Measurements from ENCODE around the gene ANKS1A. TPM values are rescaled to one million over a fixed set of nuclear protein-coding genes. Genes with fewer than 3 reads are reported as not detected.
"Not testable (repeated sequence)": the region's sequence is repeated elsewhere in the genome, so short reads cannot be mapped to it uniquely, and the experiment has no call there.

ANKS1A gene
- total RNA-seq, 2 donors from 2014 or later, result 34.9 to 36.4 TPM

- no peak overlapping the region for H3K9ac ChIP-seq (ENCODE audit: extremely low read depth, low read length, poor library complexity, severe bottlenecking)
- WGBS, 2 experiments (ENCODE audit: insufficient coverage in 1 of 2, insufficient read length in 1 of 2), result 85 to 94% methylated on average over 5 of the region's 5 CpGs
- no peak overlapping the region for H3K27ac Mint-ChIP-seq
Measured at GRCh38 chr6:35099116-35099515, 210.1 kb downstream of the ANKS1A start.

GRCh38 chr6:35105078-35105477, 216.0 kb downstream of the ANKS1A start:
- Histone ChIP-seq H3K27me3 (ENCODE audit: control insufficient read depth, insufficient read depth, low read length, poor library complexity, severe bottlenecking) (no peaks in the 10 kb centered on the region), H3K9me3 (ENCODE audit: control insufficient read depth, low read length) (peaks cover under 1% of the 10 kb centered on the region), H3K4me3 (ENCODE audit: low read length) (no peak overlapping the region), H3K36me3 (ENCODE audit: control insufficient read depth, insufficient read depth, low read length) (no peaks in the 10 kb centered on the region), H3K4me1 (ENCODE audit: control insufficient read depth, insufficient read depth, low read length) (no peaks in the 10 kb centered on the region), H3K27ac (ENCODE audit: low read depth, low read length) (no peak overlapping the region), H3K9ac (ENCODE audit: extremely low read depth, low read length, poor library complexity, severe bottlenecking) (no peak overlapping the region)
- WGBS, 2 experiments (ENCODE audit: insufficient coverage in 1 of 2, insufficient read length in 1 of 2), result 94 to 100% methylated on average over 1 to 3 of the region's 3 CpGs
- DNase-seq, result no peak
- no peak overlapping the region for H3K4me3 Mint-ChIP-seq
- peaks cover 12% of the 10 kb centered on the region for H3K9me3 Mint-ChIP-seq
- H3K4me1 Mint-ChIP-seq, result peaks cover 8% of the 10 kb centered on the region
- H3K27ac Mint-ChIP-seq, result no peak overlapping the region
- TF ChIP-seq, protein P1, sequence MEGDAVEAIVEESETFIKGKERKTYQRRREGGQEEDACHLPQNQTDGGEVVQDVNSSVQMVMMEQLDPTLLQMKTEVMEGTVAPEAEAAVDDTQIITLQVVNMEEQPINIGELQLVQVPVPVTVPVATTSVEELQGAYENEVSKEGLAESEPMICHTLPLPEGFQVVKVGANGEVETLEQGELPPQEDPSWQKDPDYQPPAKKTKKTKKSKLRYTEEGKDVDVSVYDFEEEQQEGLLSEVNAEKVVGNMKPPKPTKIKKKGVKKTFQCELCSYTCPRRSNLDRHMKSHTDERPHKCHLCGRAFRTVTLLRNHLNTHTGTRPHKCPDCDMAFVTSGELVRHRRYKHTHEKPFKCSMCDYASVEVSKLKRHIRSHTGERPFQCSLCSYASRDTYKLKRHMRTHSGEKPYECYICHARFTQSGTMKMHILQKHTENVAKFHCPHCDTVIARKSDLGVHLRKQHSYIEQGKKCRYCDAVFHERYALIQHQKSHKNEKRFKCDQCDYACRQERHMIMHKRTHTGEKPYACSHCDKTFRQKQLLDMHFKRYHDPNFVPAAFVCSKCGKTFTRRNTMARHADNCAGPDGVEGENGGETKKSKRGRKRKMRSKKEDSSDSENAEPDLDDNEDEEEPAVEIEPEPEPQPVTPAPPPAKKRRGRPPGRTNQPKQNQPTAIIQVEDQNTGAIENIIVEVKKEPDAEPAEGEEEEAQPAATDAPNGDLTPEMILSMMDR (conservative IDR thresholded peaks at IDR 0.05), result no peak
- H3K27me3 Mint-ChIP-seq (ENCODE audit: insufficient read depth), result no peaks in the 10 kb centered on the region
- peaks cover 1% of the 10 kb centered on the region for H3K36me3 Mint-ChIP-seq (ENCODE audit: low read depth)

More at GRCh38 chr6:35099116-35099515, 210.1 kb downstream of the ANKS1A start:
- Histone ChIP-seq H3K4me1 (ENCODE audit: control insufficient read depth, insufficient read depth, low read length) (no peaks in the 10 kb centered on the region), H3K4me3 (ENCODE audit: low read length) (no peak overlapping the region), H3K9me3 (ENCODE audit: control insufficient read depth, low read length) (peaks cover 5% of the 10 kb centered on the region), H3K27me3 (ENCODE audit: control insufficient read depth, insufficient read depth, low read length, poor library complexity, severe bottlenecking) (no peaks in the 10 kb centered on the region), H3K27ac (ENCODE audit: low read depth, low read length) (no peak overlapping the region), H3K36me3 (ENCODE audit: control insufficient read depth, insufficient read depth, low read length) (no peaks in the 10 kb centered on the region)
- TF ChIP-seq, protein P1 (conservative IDR thresholded peaks at IDR 0.05), result no peak
- Mint-ChIP-seq H3K9me3 (no peaks in the 10 kb centered on the region), H3K4me1 (peaks cover 21% of the 10 kb centered on the region), H3K36me3 (ENCODE audit: low read depth) (no peaks in the 10 kb centered on the region), H3K4me3 (no peak overlapping the region), H3K27me3 (ENCODE audit: insufficient read depth) (no peaks in the 10 kb centered on the region)
- no peak for DNase-seq

- H3K9me3 ChIP-seq (ENCODE audit: control insufficient read depth, low read length); H3K9ac ChIP-seq (ENCODE audit: extremely low read depth, low read length, poor library complexity, severe bottlenecking); H3K36me3 ChIP-seq (ENCODE audit: control insufficient read depth, insufficient read depth, low read length); H3K4me3 Mint-ChIP-seq; H3K36me3 Mint-ChIP-seq (ENCODE audit: low read depth); H3K27me3 Mint-ChIP-seq (ENCODE audit: insufficient read depth); H3K4me3 ChIP-seq (ENCODE audit: low read length); H3K27ac Mint-ChIP-seq; H3K27me3 ChIP-seq (ENCODE audit: control insufficient read depth, insufficient read depth, low read length, poor library complexity, severe bottlenecking); DNase-seq; H3K4me1 ChIP-seq (ENCODE audit: control insufficient read depth, insufficient read depth, low read length); H3K4me1 Mint-ChIP-seq; H3K27ac ChIP-seq (ENCODE audit: low read depth, low read length): not testable (repeated sequence)
- H3K9me3 Mint-ChIP-seq, result peaks cover 12% of the 10 kb centered on the region
- 91 to 96% methylated on average over 4 to 6 of the region's 6 CpGs for WGBS, 2 experiments (ENCODE audit: insufficient coverage in 1 of 2, insufficient read length in 1 of 2)
Measured at GRCh38 chr6:35106061-35106460, 217.0 kb downstream of the ANKS1A start.

DNA sequence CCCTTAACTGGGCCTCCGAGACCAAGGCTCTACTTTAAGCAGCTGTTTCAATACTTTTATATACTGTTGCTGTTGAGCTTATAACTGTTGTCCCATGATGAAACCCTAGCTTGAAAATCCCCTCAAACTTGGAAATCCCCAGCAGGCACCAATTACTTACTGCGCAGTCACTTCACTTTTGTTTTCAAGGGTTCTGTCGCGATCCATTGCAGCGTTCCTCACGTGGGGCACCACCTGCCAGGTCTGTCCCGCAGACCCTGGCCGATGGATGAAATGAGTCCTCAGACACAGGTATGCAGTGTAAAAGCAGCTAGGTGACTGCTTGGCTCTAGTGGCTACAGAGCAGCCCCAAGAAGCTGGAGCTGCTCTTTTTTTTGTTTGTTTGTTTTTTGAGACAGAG, 218.2 kb downstream of the ANKS1A start:
- H3K27me3 ChIP-seq (ENCODE audit: control insufficient read depth, insufficient read depth, low read length, poor library complexity, severe bottlenecking); H3K27ac Mint-ChIP-seq; H3K4me3 Mint-ChIP-seq; H3K9me3 ChIP-seq (ENCODE audit: control insufficient read depth, low read length); H3K4me1 Mint-ChIP-seq; H3K36me3 Mint-ChIP-seq (ENCODE audit: low read depth); H3K27me3 Mint-ChIP-seq (ENCODE audit: insufficient read depth); H3K27ac ChIP-seq (ENCODE audit: low read depth, low read length); H3K9ac ChIP-seq (ENCODE audit: extremely low read depth, low read length, poor library complexity, severe bottlenecking); H3K4me1 ChIP-seq (ENCODE audit: control insufficient read depth, insufficient read depth, low read length); H3K36me3 ChIP-seq (ENCODE audit: control insufficient read depth, insufficient read depth, low read length); DNase-seq; H3K4me3 ChIP-seq (ENCODE audit: low read length): not testable (repeated sequence)
- H3K9me3 Mint-ChIP-seq, result peaks cover 18% of the 10 kb centered on the region
- 89 to 96% methylated on average over 7 to 8 of the region's 8 CpGs for WGBS, 2 experiments (ENCODE audit: insufficient coverage in 1 of 2, insufficient read length in 1 of 2)

- not testable (repeated sequence) for H3K36me3 Mint-ChIP-seq (ENCODE audit: low read depth); H3K4me3 ChIP-seq (ENCODE audit: low read length); H3K4me1 ChIP-seq (ENCODE audit: control insufficient read depth, insufficient read depth, low read length); H3K27me3 Mint-ChIP-seq (ENCODE audit: insufficient read depth); H3K27ac ChIP-seq (ENCODE audit: low read depth, low read length); H3K27me3 ChIP-seq (ENCODE audit: control insufficient read depth, insufficient read depth, low read length, poor library complexity, severe bottlenecking); H3K4me1 Mint-ChIP-seq; H3K9me3 ChIP-seq (ENCODE audit: control insufficient read depth, low read length); DNase-seq; H3K9ac ChIP-seq (ENCODE audit: extremely low read depth, low read length, poor library complexity, severe bottlenecking); H3K27ac Mint-ChIP-seq; H3K36me3 ChIP-seq (ENCODE audit: control insufficient read depth, insufficient read depth, low read length); H3K4me3 Mint-ChIP-seq
- H3K9me3 Mint-ChIP-seq, result peaks cover 20% of the 10 kb centered on the region
- 93 to 100% methylated on average over 3 to 5 of the region's 5 CpGs for WGBS, 2 experiments (ENCODE audit: insufficient coverage in 1 of 2, insufficient read length in 1 of 2)
Measured at GRCh38 chr6:35107761-35108160, 218.7 kb downstream of the ANKS1A start.

Measured in endodermal cell (in vitro differentiated cells).